HepG2 (cell line): ENCODE data around the gene IQCK. TPM values are rescaled to one million over a fixed set of nuclear protein-coding genes. Genes with fewer than 3 reads are reported as not detected.

Experiments
- FOXA3 ChIP-seq: IDR thresholded peaks from 2 replicates; pipeline ENCODE4 v1.6.1; 2016; ENCODE audit warnings: missing genetic modification reagents, missing compliant biosample characterization
- FOXK1 ChIP-seq: sonication (generic); formaldehyde crosslinking; IDR thresholded peaks from 2 replicates; pipeline ENCODE4 v1.4.0; 2020; ENCODE audit warnings: low read depth, missing genetic modification reagents, borderline replicate concordance
- HMGXB3 ChIP-seq: sonication (generic); formaldehyde crosslinking; IDR thresholded peaks from 2 replicates; pipeline ENCODE4 v1.4.0; 2020; ENCODE audit warnings: missing genetic modification reagents, borderline replicate concordance
- NR2F2 ChIP-seq: IDR thresholded peaks from 2 replicates; pipeline ENCODE4 v1.6.1; 2012; ENCODE audit warnings: low read depth, inconsistent platforms, borderline replicate concordance
- NRL ChIP-seq: sonication (generic); formaldehyde crosslinking; IDR thresholded peaks from 2 replicates; pipeline ENCODE4 v1.5.0; 2020; ENCODE audit warnings: missing genetic modification reagents, mild to moderate bottlenecking, moderate library complexity, borderline replicate concordance
- SP2 ChIP-seq: sonication (generic); formaldehyde crosslinking; IDR thresholded peaks from 2 replicates; pipeline ENCODE4 v1.5.1; 2020; ENCODE audit warnings: mild to moderate bottlenecking, missing genetic modification reagents
- TBL1XR1 ChIP-seq: fragments of 150-350 bp; IDR thresholded peaks from 2 replicates; pipeline ENCODE4 v1.6.1; 2014; ENCODE audit warnings: borderline replicate concordance, low read length; ENCODE audit not compliant: partially characterized antibody
- ZBTB25 ChIP-seq: IDR thresholded peaks from 2 replicates; pipeline ENCODE4 v1.6.1; 2018; ENCODE audit warnings: missing genetic modification reagents
- ZC3H13 ChIP-seq: sonication (generic); formaldehyde crosslinking; IDR thresholded peaks from 2 replicates; pipeline ENCODE4 v1.8.1; 2023; ENCODE audit warnings: mild to moderate bottlenecking, missing genetic modification reagents, moderate library complexity
- ZNF512B ChIP-seq: sonication (generic); formaldehyde crosslinking; IDR thresholded peaks from 2 replicates; pipeline ENCODE4 v1.5.1; 2020; ENCODE audit warnings: missing genetic modification reagents, mild to moderate bottlenecking, borderline replicate concordance
- ZXDC ChIP-seq: sonication (generic); formaldehyde crosslinking; IDR thresholded peaks from 2 replicates; pipeline ENCODE4 v1.5.0; 2020; ENCODE audit warnings: mild to moderate bottlenecking, missing genetic modification reagents
- polyA plus RNA-seq, 8 experiments: library from polyadenylated mRNA; depleted of rRNA in 3 of 8; stranded (reverse) in 7 of 8; unstranded in 1 of 8; fragments of >200 nt; fragmentation: Illumina TruSeq in 4 of 8; extraction: Trizol in 4 of 8; gene quantifications; 2 replicates each; pipeline versions ENCODE4 v1.2.1 to v1.2.3, GENCODE V29; 2011 to 2016; ENCODE audit warnings: low read depth in 4 of 8, missing spikeins in 1 of 8, mixed read lengths in 1 of 8; ENCODE audit not compliant: insufficient read depth in 1 of 8
- total RNA-seq, 5 experiments: library from RNA; depleted of rRNA; stranded (reverse); fragments of >200 nt; fragmentation: Illumina TruSeq; extraction: Trizol; gene quantifications; 2 replicates each; pipeline ENCODE4 v1.2.3, GENCODE V29; 2016; ENCODE audit warnings: low read depth in 1 of 5
- TF ChIP-seq, protein P1 (sequence below): sonication (generic); formaldehyde crosslinking; IDR thresholded peaks from 2 replicates; pipeline ENCODE4 v1.4.0; 2020; ENCODE audit warnings: missing genetic modification reagents
- TF ChIP-seq, protein P2 (sequence below): sonication (generic); formaldehyde crosslinking; IDR thresholded peaks from 2 replicates; pipeline ENCODE4 v1.4.0; 2020; ENCODE audit warnings: missing genetic modification reagents

The IQCK gene
- total and polyA plus RNA-seq, 2 of the 13 experiments (the other 11 are each of a cell fraction or from before 2014, with no cell fraction given) = 5.1 to 7.3 TPM

DNA sequence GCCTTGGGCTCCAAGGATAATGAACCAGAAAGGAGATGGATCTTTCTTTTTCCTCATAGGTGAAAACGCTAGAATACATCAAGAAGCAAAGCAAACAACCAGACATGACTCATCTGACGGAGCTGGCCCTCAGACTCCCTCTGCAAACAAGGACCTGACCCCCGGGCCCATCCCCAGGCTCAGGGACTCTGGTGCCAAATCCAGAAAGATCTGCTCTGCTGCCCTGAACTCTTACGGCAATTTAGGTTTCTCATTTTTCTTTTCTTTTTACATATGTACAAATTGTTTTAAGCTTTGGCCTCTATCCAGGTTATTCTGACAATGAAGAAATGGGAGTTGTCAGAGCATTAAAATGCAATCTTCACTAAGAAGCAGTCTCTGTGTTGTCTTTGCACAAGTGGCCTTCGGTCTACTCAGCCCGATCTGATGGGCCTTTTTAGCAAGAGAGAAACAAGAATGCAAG, 17.7 kb upstream of the IQCK start (continued):
- TF ChIP-seq ZNF512B (no peak), FOXK1 (0 out of 2 replicates have a peak, but pooled peaks have one; percentile 11), NR2F2 (peak; percentile 66; the same call in 1 of the 2 replicates), HMGXB3 (CRISPR knock-in tag) (0 out of 2 replicates have a peak, but pooled peaks have one; percentile 38), ZXDC (no peak), TBL1XR1 (no peak), FOXA3 (CRISPR knock-in tag) (peak; percentile 83), SP2 (no peak), ZC3H13 (no peak), ZBTB25 (CRISPR knock-in tag) (0 out of 2 replicates have a peak, but pooled peaks have one; percentile 31), NRL (CRISPR knock-in tag) (no peak)
- TF ChIP-seq, protein P1, sequence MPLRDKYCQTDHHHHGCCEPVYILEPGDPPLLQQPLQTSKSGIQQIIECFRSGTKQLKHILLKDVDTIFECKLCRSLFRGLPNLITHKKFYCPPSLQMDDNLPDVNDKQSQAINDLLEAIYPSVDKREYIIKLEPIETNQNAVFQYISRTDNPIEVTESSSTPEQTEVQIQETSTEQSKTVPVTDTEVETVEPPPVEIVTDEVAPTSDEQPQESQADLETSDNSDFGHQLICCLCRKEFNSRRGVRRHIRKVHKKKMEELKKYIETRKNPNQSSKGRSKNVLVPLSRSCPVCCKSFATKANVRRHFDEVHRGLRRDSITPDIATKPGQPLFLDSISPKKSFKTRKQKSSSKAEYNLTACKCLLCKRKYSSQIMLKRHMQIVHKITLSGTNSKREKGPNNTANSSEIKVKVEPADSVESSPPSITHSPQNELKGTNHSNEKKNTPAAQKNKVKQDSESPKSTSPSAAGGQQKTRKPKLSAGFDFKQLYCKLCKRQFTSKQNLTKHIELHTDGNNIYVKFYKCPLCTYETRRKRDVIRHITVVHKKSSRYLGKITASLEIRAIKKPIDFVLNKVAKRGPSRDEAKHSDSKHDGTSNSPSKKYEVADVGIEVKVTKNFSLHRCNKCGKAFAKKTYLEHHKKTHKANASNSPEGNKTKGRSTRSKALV = peak; percentile 65; the same call in 1 of the 2 replicates
- TF ChIP-seq, protein P2, sequence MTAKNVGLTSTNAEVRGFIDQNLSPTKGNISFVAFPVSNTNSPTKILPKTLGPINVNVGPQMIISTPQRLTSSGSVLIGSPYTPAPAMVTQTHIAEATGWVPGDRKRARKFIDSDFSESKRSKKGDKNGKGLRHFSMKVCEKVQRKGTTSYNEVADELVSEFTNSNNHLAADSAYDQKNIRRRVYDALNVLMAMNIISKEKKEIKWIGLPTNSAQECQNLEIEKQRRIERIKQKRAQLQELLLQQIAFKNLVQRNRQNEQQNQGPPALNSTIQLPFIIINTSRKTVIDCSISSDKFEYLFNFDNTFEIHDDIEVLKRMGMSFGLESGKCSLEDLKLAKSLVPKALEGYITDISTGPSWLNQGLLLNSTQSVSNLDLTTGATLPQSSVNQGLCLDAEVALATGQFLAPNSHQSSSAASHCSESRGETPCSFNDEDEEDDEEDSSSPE (CRISPR knock-in tag) = 0 out of 2 replicates have a peak, but pooled peaks have one; percentile 10
